Measurements from ENCODE around the gene VGLL4. TPM values are rescaled to one million over a fixed set of nuclear protein-coding genes. Genes with fewer than 3 reads are reported as not detected.

Gene VGLL4
- total RNA-seq, 1 experiment from 2014 or later, result 66.0 TPM

GRCh38 chr3:11671648-11672100 is 28.0 kb upstream of the VGLL4 start:
- Histone ChIP-seq H3K4me3 (ENCODE audit: low read depth in 2 of 2, low read length in 2 of 2) (no peak overlapping the region), H3K27ac (ENCODE audit: low read length) (no peak overlapping the region)

DNA sequence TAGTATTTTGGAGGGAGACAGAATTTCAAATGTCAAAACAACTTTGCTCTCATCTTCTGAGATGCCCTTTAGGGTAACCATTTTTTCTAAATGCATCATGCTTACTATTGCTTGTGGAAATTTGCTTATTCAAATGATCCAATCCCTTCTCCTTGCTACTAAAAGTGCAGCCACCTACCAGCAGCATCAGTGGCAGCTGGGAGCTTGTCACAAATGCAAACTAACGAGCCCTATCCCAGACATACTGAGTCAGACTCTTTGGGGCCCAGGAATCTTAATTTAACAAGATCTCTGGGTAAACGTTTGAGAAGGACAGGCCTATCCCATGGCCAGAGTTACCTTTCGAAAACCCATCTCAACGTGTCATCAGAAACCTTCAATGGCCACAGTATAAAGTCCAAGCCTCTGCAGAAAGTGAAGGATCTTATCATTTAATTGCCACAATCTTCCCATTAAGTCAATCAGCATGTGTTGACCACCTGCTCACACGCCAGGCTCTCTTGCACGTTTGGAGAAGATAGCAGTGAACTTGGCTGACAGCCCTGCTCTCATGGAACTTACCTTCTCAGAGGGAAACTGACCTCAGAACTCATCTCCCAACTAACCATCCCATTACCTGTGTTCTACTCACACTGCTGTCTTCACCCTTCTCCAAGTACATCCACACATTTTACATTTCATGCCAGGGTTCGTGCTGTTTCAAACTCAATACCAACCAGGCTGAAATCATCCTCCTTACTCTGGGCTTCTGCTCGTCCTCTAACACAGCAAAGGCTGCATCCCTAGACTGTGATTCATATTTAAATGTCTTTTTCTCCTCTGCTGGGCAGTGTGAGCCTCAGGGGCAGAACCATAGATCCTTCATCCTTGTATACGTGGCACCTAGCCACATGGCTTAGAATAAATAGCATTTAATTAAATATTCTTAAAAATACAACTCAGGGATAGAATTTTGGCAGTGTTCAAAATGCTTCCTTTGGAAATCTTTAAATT is 24.8 kb upstream of the VGLL4 start:
- no peak overlapping the region for H3K4me3 ChIP-seq (ENCODE audit: low read depth in 2 of 2, low read length in 2 of 2)
- DNase-seq (ENCODE audit: low read depth, low spot score) (no peak), ATAC-seq (no peak; the same call in 1 of the 2 replicates)
- no peaks in the 10 kb centered on the region for H3K9me3 ChIP-seq (ENCODE audit: control insufficient read depth, insufficient read depth, low read depth, low read length)
- CTCF ChIA-PET, result no interaction called here
- BruUV-seq (replicated peaks), result no TSS peak
- H3K27me3 ChIP-seq (ENCODE audit: control insufficient read depth, insufficient read depth, low read length), result no peaks in the 10 kb centered on the region
- in situ Hi-C loops (cut with HindIII; ENCODE audit: low pct_unique_long_range_greater_than_20kb, low sequenced_read_pairs) (no loop called here), intact Hi-C loops (cut with micrococcal nuclease; ENCODE audit: unreplicated experiment) (no loop called here)
- no peaks in the 10 kb centered on the region for H3K36me3 ChIP-seq (ENCODE audit: control insufficient read depth, insufficient read depth, low read length)
- TF ChIP-seq TCF7L2 (IDR thresholded peaks at IDR 0.05; ENCODE audit: low read depth, low read length), result no peak
- TF ChIP-seq, protein P1, sequence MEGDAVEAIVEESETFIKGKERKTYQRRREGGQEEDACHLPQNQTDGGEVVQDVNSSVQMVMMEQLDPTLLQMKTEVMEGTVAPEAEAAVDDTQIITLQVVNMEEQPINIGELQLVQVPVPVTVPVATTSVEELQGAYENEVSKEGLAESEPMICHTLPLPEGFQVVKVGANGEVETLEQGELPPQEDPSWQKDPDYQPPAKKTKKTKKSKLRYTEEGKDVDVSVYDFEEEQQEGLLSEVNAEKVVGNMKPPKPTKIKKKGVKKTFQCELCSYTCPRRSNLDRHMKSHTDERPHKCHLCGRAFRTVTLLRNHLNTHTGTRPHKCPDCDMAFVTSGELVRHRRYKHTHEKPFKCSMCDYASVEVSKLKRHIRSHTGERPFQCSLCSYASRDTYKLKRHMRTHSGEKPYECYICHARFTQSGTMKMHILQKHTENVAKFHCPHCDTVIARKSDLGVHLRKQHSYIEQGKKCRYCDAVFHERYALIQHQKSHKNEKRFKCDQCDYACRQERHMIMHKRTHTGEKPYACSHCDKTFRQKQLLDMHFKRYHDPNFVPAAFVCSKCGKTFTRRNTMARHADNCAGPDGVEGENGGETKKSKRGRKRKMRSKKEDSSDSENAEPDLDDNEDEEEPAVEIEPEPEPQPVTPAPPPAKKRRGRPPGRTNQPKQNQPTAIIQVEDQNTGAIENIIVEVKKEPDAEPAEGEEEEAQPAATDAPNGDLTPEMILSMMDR (IDR thresholded peaks at IDR 0.05), result no peak
- H3K27ac ChIP-seq (ENCODE audit: low read length), result no peak overlapping the region
- H3K4me1 ChIP-seq (ENCODE audit: control insufficient read depth, insufficient read depth, low read length), result peaks cover 4% of the 10 kb centered on the region; the same call in 1 of the 2 replicates
- POLR2A ChIA-PET, result no interaction called here

More at GRCh38 chr3:11671648-11672100, 28.0 kb upstream of the VGLL4 start:
- no peaks in the 10 kb centered on the region for H3K27me3 ChIP-seq (ENCODE audit: control insufficient read depth, insufficient read depth, low read length)
- intact Hi-C loops (cut with micrococcal nuclease; ENCODE audit: unreplicated experiment), result no loop called here
- ATAC-seq (no peak), DNase-seq (ENCODE audit: low read depth, low spot score) (no peak)
- TF ChIP-seq, protein P2, sequence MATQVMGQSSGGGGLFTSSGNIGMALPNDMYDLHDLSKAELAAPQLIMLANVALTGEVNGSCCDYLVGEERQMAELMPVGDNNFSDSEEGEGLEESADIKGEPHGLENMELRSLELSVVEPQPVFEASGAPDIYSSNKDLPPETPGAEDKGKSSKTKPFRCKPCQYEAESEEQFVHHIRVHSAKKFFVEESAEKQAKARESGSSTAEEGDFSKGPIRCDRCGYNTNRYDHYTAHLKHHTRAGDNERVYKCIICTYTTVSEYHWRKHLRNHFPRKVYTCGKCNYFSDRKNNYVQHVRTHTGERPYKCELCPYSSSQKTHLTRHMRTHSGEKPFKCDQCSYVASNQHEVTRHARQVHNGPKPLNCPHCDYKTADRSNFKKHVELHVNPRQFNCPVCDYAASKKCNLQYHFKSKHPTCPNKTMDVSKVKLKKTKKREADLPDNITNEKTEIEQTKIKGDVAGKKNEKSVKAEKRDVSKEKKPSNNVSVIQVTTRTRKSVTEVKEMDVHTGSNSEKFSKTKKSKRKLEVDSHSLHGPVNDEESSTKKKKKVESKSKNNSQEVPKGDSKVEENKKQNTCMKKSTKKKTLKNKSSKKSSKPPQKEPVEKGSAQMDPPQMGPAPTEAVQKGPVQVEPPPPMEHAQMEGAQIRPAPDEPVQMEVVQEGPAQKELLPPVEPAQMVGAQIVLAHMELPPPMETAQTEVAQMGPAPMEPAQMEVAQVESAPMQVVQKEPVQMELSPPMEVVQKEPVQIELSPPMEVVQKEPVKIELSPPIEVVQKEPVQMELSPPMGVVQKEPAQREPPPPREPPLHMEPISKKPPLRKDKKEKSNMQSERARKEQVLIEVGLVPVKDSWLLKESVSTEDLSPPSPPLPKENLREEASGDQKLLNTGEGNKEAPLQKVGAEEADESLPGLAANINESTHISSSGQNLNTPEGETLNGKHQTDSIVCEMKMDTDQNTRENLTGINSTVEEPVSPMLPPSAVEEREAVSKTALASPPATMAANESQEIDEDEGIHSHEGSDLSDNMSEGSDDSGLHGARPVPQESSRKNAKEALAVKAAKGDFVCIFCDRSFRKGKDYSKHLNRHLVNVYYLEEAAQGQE (IDR thresholded peaks at IDR 0.05; ENCODE audit: insufficient read depth in 1 of 2, low read depth in 2 of 2, low read length in 1 of 2), result no peak
- TF ChIP-seq POLR2AphosphoS5 (IDR thresholded peaks at IDR 0.05; ENCODE audit: low read depth, low read length) (no peak), SIN3A (IDR thresholded peaks at IDR 0.05; ENCODE audit: borderline replicate concordance, insufficient read depth, low read depth, low read length) (no peak), TCF7L2 (IDR thresholded peaks at IDR 0.05; ENCODE audit: low read depth, low read length) (no peak)
- TF ChIP-seq, protein P1 (IDR thresholded peaks at IDR 0.05), result no peak
- no peaks in the 10 kb centered on the region for H3K36me3 ChIP-seq (ENCODE audit: control insufficient read depth, insufficient read depth, low read length)
- ChIA-PET CTCF (interaction anchor here (0.6 kb wide), 1 partner anchor 45 kb away, joined by 3 read pairs; no protein-coding TSS in a partner anchor), POLR2A (no interaction called here)
- no peaks in the 10 kb centered on the region for H3K4me1 ChIP-seq (ENCODE audit: control insufficient read depth, insufficient read depth, low read length)
- BruUV-seq (replicated peaks), result no TSS peak
- in situ Hi-C loops (cut with HindIII; ENCODE audit: low pct_unique_long_range_greater_than_20kb, low sequenced_read_pairs), result no loop called here
- H3K9me3 ChIP-seq (ENCODE audit: control insufficient read depth, insufficient read depth, low read depth, low read length), result no peaks in the 10 kb centered on the region
